OCI-M1 (cell line): Measurements from ENCODE around the gene SKOR1.

Experiments used
- DNase-seq: peaks from one replicate; lab custom pipeline; 2025; lab: John Stamatoyannopoulos, UW

The SKOR1 gene

GRCh38 chr15:67824976-67825880 lies at the start of gene SKOR1:
Gene SKOR1 (plus strand): TSS chr15:67825509. CDS start chr15:67825603, 94 bp downstream.
- DNase-seq = no peak

DNA sequence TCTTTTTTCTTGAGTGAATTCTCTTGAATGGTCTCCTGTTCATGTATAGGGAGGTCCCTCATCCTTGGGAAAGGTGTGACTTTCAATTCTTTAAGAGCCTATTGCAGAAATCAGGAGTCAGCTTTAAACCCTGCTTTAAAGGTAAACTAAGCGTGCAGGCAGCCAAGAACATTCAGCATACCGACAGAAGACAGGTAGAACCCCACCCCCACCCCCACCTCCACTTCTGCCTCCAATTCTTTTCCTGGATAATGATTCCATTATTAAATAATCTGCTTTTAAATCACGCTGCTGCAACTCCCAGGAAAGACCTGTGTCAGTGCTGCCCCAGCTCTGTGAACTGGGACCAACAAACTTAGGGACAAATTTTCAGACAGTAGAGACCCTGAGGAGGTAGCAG lies 49.3 kb upstream of the SKOR1 start:
- no peak for DNase-seq

GRCh38 chr15:67776600-67776999 lies 48.7 kb upstream of the SKOR1 start:
- no peak for DNase-seq

DNA sequence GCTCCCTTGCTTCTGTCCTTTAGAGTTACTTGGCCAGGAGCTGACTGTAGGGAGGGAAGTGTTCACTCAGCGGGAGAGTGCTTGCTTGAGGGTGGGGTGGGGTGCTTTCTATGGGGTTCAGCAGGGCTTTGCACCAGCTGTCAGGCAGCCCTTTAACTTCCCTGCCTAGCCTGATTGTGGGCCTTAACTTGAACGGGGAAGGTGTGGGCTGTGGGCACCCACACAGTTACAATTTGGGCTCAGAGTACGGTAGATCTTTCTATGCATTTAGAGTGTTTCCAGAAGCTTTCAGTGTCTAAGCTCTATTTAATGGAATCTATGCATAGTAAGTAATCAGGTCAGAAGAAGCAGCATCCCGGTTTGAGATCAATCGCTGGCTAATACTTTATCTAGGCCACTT lies 48.2 kb upstream of the SKOR1 start:
- DNase-seq = no peak

DNA sequence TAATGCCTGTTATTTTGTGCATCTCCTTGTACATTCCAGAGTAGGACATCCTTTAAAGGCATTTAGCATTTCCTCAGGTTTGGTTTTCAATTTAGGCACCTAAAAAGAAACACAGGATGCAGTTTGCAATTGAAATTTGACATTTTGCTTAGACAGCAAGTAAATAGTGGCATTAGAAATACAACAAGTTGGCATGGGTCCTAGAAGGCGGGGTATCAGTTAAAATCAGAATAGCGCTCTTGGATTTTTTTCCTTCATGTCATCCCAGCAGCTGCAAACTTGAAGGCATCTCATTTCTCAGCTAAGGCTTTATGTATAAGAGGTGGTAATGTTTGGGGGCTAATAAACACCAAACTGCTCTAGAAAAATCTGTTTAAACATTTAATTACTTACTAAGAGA lies 47.5 kb upstream of the SKOR1 start:
- no peak for DNase-seq

DNA sequence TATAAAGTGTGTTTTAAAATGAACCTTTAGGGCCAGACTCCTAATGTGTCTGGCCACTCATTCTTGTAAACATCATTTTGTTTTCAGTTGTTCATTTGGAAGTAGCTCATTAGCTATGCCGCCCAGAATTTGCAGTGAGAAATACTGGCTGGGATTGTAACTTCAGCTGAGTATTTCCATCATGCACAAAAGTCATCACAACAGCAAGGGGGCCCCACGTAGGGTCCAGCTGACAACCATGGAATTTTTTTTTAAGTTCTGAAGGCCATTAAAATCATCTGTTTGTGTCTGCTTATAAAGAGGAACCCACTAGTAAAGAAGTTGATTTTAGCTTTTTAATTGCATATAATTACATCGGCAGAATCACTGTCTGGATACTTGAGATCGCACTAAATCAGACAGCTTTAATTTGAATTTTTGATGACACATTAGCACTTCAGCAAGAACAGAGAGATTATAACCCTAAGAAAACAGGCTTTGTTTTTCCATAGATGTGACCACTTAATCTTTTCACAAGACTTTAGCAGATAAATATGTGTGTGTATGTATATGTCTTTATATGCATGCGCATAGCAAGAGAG lies 46.3 kb upstream of the SKOR1 start:
- DNase-seq = no peak

DNA sequence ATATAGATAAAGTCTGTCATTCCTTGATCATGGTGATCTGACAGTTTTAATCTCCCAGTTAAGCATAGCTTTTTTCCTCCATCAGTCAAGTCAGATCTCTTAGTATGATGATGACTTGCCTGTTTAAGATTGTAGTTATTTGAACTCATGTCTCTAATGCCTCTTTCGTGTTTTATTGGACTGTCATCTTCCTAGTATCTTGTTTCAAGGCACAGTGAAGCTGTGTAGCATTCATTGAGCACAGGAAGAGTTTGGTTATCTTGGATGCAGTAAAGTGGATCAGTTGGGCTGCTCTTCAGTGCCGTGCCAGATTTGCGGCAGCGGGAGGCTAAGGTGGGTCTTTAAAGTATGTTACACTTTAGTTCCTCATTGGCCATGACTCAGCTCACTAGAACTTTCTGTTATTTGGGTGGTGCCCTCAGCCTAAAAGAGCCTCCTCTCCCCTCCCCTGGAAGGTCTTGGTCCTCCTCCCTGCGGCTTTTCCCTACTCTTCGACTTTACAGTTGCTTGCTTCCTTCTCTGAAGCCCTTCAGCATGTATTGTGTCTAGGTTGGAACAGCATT lies 45.7 kb upstream of the SKOR1 start:
- peak; percentile 92 for DNase-seq

GRCh38 chr15:67781061-67781460 lies 44.2 kb upstream of the SKOR1 start:
- no peak for DNase-seq

GRCh38 chr15:67781907-67782690 lies 43.2 kb upstream of the SKOR1 start:
- DNase-seq = no peak

- DNase-seq = no peak
Measured at GRCh38 chr15:67782691-67782991, 42.7 kb upstream of the SKOR1 start.

GRCh38 chr15:67783303-67783702 lies 42.0 kb upstream of the SKOR1 start:
- peak; percentile 72 for DNase-seq

DNA sequence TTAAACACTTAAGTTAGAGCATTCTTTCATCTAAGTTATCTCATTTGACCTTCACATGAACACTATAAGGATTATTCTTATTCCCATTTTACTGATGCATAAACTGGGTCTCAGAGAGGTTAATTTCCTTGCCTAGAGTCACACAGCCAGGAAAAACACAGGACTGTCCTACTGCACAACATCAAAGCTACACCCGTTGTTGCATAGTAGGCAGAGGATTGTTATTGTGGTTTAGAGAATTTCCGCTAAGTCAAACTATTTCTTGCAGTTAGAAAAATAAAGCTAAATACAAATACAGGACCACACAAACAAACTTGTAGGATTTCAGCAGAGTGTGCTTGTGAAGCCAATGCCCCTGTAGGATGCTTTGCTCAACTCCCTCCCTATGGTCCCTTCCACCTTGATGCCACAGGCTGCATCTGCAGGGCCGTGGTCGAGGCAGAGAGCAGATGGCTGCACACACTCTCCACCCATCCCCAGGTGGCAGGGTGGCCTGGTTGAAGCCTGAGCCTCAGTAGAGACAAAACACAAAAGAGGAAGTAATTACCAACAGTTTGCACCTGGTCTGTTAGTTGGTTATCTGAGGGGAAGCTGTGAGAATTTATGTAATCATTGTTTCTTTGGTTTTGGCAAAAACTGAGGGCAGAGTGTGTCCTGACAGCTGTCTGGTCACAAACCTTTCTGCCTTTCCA lies 41.1 kb upstream of the SKOR1 start:
- DNase-seq = peak; percentile 47

GRCh38 chr15:67784856-67785430 lies 40.4 kb upstream of the SKOR1 start:
- no peak for DNase-seq

DNA sequence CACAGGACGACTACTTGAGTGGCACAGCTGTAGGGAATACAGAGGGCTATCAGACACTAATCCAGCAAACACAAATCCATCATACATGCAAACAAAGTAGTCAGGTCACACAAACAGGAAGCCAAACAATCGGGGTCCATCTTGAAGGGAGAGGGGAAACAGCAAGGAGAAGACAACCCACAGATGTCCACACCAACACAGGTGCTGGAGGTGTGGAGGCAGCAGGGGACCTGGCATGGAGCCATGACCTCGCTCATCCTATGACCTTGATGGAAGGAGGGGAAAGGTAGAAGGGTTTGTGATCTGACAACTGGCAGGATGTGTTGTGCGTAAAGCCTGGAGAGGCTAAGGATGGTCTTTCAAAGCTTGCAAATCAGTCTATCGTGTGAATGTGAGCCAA lies 39.9 kb upstream of the SKOR1 start:
- DNase-seq = no peak

- DNase-seq = no peak
Measured at GRCh38 chr15:67786646-67787045, 38.7 kb upstream of the SKOR1 start.

DNA sequence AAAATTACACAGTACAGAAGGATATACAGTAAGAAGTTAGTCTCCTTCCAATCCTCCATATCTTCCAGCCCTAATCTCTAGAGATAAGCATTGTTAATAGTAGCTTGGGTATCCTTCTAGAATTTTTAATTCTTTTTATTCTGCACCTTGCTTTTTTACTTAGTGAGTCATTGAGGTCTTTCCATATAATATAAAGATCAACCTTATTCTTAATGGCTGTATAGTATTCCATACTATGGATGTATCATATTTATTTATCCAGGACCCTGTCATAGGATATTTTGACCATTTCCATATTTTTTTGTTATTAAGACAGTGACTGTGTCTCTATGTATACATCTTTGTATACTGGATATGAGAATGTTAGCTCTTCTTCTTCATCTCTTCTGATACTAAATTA lies 36.3 kb upstream of the SKOR1 start:
- no peak for DNase-seq

DNA sequence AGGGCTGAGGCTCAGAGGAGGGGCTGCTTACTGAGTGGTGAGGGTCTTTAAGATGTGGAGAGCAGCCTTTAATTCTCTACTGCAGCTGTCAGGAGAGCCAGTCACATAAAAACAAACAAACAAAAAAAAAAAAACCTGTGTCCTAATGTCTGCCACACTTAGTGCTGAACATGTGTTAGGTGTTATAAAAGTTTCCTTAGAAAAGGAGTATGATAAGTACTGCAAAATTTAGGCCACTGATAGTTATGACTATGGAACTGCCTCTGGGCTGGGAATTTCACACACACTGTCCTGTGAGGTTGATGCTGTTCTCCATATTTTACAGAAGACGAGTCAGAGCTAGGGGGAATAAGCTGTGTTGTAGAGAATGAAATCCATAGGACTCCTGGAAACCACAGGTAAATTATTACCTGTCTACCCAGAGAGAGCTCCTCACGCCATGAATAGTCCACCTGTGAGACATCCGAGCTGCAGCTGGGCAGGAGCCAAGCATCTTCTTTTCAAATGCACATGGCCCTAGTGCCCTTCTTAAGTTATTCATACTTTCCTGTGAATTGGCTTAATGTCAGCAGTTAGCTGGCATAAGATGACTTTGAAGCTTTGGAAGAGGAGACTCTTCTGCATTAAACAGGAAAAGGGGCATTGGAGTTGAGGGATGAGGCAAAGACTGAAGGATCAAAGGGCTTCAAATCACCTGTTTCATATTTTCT lies 34.5 kb upstream of the SKOR1 start:
- DNase-seq = no peak

DNA sequence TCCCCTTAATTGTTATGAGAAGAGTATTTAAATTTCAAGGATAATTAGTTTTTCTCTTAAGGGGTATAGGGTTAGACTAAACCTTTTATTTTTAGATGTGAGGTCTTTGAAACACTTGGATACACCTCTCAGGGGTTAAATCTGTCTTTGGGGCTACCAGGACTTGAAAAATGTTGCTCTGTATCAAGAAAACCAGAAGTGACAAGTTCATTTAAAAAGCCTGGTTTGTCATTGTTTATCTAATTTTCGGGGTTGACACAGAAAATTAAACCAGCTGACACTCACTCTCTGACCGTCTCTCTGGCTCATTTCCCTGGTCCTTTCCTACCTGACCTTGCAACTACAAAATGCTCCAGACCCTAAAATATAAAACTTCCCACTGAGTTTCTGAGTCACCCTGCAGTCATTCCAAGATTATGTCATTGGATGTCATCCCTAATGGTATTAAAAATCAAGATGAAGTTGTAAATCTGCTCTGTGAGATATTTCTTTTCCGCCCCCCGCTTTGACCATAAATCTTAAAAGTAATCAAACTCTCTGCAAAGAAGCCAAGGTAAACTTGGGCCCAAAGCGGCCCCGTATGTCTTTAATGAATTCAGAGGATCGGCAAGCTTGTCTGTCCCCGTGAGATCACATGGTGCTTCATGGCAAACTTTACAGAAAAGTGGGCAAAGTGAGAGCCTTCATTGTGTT lies 32.9 kb upstream of the SKOR1 start:
- DNase-seq = no peak

- DNase-seq = peak; percentile 66
Measured at GRCh38 chr15:67794832-67795574, 30.3 kb upstream of the SKOR1 start.
